Activated T-helper 17 cell treated with anti-CD3 and anti-CD28 coated beads, Interleukin-2, amount 50 U/mL, for 72 hours (primary cell): ENCODE measurements around the gene HORMAD2. TPM values are rescaled to one million over a fixed set of nuclear protein-coding genes. Genes with fewer than 3 reads are reported as not detected.

Experiments
- ATAC-seq: fragments of 150-1000 bp; cut with Tn5 transposase; replicated peaks from 2 replicates; pipeline ENCODE4 v1.10.0; 2021; ENCODE audit warnings: mild to moderate bottlenecking, moderate library complexity
- H3K27ac Mint-ChIP-seq: one replicate; pipeline ENCODE4 v1.8.0; 2022; ENCODE audit warnings: mixed read lengths
- H3K27me3 Mint-ChIP-seq: one replicate; pipeline ENCODE4 v1.8.0; 2022; ENCODE audit warnings: mixed read lengths
- H3K36me3 Mint-ChIP-seq: one replicate; pipeline ENCODE4 v1.8.0; 2022; ENCODE audit warnings: low read depth, mild to moderate bottlenecking, mixed read lengths
- H3K4me1 Mint-ChIP-seq: one replicate; pipeline ENCODE4 v1.8.0; 2022; ENCODE audit warnings: mixed read lengths
- H3K4me3 Mint-ChIP-seq: one replicate; pipeline ENCODE4 v1.8.0; 2022; ENCODE audit warnings: mild to moderate bottlenecking, mixed read lengths
- H3K9me3 Mint-ChIP-seq: one replicate; pipeline ENCODE4 v1.8.0; 2022; ENCODE audit warnings: mixed read lengths
- total RNA-seq, 2 donors: library from RNA; stranded (reverse); gene quantifications; one replicate each; pipeline ENCODE4 v1.2.3, GENCODE V29; 2022

The HORMAD2 gene
- total RNA-seq, 2 donors from 2014 or later: 0.37 TPM; not detected in 1

GRCh38 chr22:30105483-30105882 is 25.2 kb downstream of the HORMAD2 start:
- ATAC-seq: no peak
- Mint-ChIP-seq H3K27me3 (no peaks in the 10 kb centered on the region), H3K4me3 (peak overlapping the region; percentile 51), H3K36me3 (no peaks in the 10 kb centered on the region), H3K27ac (peak overlapping the region; percentile 77), H3K4me1 (peaks cover 21% of the 10 kb centered on the region), H3K9me3 (no peaks in the 10 kb centered on the region)

- Mint-ChIP-seq H3K36me3 (no peaks in the 10 kb centered on the region), H3K27ac (no peak overlapping the region), H3K4me1 (peaks cover 7% of the 10 kb centered on the region), H3K9me3 (no peaks in the 10 kb centered on the region), H3K4me3 (no peak overlapping the region), H3K27me3 (no peaks in the 10 kb centered on the region)
- no peak for ATAC-seq
These were observed 33.2 kb downstream of the HORMAD2 start for GRCh38 chr22:30113494-30113893.

DNA sequence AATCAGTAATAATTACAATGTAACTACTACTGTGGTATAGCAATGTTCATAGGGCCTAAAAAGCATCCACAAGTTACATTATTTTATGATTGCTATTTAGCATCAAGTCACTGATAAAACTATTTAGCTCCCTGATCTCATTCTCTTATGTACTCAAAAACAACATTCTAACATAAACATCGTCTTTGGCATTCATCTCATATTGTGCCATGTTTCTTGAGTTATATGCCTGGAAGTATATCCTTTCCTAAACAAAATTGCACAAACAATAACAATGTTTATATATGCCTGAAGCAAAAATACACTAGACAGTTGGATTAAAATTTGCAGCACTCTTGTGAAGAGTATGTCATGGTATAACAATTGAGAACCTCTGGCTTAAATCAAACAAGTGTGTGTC is 34.1 kb downstream of the HORMAD2 start:
- Mint-ChIP-seq H3K27ac (no peak overlapping the region), H3K36me3 (no peaks in the 10 kb centered on the region)

DNA sequence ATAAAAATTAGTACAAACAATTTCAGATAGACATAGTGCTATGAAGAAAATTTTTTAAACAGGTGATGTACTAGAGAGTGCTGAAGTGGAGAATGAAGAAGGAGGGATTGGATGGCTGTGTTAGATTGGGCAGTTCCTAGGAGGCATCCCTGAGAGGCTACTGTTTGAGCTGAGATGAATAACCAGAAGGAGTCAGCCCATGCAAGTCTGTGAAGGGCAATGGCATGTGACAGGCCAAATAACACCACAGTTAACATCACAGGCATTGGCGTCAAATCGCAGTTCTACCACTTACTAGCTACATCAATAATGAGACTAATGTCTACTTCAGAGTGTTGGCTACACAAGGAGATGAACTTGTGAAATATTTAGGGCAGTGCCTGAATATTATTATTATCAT is 35.4 kb downstream of the HORMAD2 start:
- no peak for ATAC-seq
- Mint-ChIP-seq H3K4me3 (no peak overlapping the region), H3K27ac (no peak overlapping the region), H3K9me3 (no peaks in the 10 kb centered on the region), H3K4me1 (peaks cover 3% of the 10 kb centered on the region), H3K27me3 (no peaks in the 10 kb centered on the region), H3K36me3 (no peaks in the 10 kb centered on the region)

More for the DNA sequence above, 34.1 kb downstream of the HORMAD2 start:
- no peak for ATAC-seq
- Mint-ChIP-seq H3K4me1 (peaks cover 3% of the 10 kb centered on the region), H3K27me3 (no peaks in the 10 kb centered on the region), H3K4me3 (no peak overlapping the region), H3K9me3 (no peaks in the 10 kb centered on the region)

DNA sequence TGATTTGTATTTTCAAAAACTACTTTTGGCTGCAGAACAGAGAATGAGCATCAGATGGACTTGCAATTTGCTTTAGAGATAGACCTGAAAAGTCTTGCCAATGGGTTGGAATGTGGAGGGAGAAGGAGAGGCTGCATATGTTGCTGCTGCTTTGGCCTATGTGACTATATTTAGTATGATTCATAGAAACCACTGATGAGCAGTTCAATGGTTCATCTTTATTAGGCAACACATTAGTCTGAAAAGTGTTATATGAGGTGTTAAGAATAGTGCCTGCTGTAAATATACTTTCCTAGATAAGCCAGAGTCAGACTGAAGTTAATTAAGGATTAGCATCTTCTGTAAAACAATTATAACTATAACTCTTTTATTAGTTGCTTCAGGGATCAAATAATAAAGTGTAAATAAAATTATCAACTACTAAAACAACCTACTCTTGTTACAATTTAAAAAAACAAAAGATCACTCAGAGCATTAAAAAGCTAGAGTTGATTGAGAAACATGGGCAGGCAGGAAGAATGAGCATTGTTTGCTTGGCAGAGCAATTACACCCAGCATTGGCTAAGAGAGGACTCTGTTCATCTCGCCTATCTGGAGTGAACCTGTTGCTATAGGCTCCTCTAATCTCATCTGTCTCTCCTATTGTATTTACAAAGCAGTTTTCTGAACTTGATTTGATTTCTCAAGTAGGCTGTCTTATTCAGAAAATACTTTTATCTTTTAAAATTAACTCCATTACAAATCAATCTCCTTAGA is 36.3 kb downstream of the HORMAD2 start:
- H3K27ac Mint-ChIP-seq: no peak overlapping the region
- H3K4me3 Mint-ChIP-seq: no peak overlapping the region
- no peaks in the 10 kb centered on the region for H3K36me3 Mint-ChIP-seq
- peaks cover 3% of the 10 kb centered on the region for H3K4me1 Mint-ChIP-seq
- ATAC-seq: peak; percentile 80
- H3K9me3 Mint-ChIP-seq: no peaks in the 10 kb centered on the region
- H3K27me3 Mint-ChIP-seq: no peaks in the 10 kb centered on the region

- no peak overlapping the region for H3K4me3 Mint-ChIP-seq
- no peak for ATAC-seq
- H3K27me3 Mint-ChIP-seq: no peaks in the 10 kb centered on the region
- no peaks in the 10 kb centered on the region for H3K9me3 Mint-ChIP-seq
- H3K36me3 Mint-ChIP-seq: no peaks in the 10 kb centered on the region
- peaks cover 3% of the 10 kb centered on the region for H3K4me1 Mint-ChIP-seq
- H3K27ac Mint-ChIP-seq: no peak overlapping the region
These were observed 37.0 kb downstream of the HORMAD2 start for GRCh38 chr22:30117256-30117655.

- no peaks in the 10 kb centered on the region for H3K9me3 Mint-ChIP-seq
- H3K27ac Mint-ChIP-seq: no peak overlapping the region
- H3K4me3 Mint-ChIP-seq: no peak overlapping the region
- H3K36me3 Mint-ChIP-seq: no peaks in the 10 kb centered on the region
- no peaks in the 10 kb centered on the region for H3K27me3 Mint-ChIP-seq
- peaks cover 3% of the 10 kb centered on the region for H3K4me1 Mint-ChIP-seq
- no peak for ATAC-seq
These were observed 38.0 kb downstream of the HORMAD2 start for GRCh38 chr22:30118291-30118690.

DNA sequence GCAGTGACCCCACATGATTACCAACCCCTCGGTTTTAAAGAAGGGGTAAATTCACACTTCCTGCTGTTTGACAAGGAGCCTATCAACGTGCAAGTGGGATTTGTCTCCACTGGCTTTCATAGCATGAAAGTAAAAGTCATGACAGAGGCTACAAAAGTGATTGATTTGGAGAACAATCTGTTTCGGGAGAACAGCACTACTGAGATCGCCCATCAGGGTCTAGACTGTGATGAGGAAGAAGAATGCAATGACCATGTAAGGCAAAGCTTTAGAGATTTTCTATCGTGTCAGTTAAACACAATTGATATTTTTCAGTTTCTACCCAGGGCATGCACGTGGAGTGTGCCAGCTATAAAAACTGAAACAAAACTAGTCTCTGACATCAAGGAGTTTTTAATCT is 41.7 kb downstream of the HORMAD2 start:
- Mint-ChIP-seq H3K27ac (no peak overlapping the region), H3K27me3 (no peaks in the 10 kb centered on the region), H3K4me1 (no peaks in the 10 kb centered on the region), H3K4me3 (peak overlapping the region; percentile 48), H3K36me3 (no peaks in the 10 kb centered on the region), H3K9me3 (no peaks in the 10 kb centered on the region)
- ATAC-seq: peak; percentile 92

- Mint-ChIP-seq H3K4me3 (no peak overlapping the region), H3K27me3 (no peaks in the 10 kb centered on the region), H3K36me3 (no peaks in the 10 kb centered on the region), H3K4me1 (no peaks in the 10 kb centered on the region), H3K27ac (no peak overlapping the region), H3K9me3 (no peaks in the 10 kb centered on the region)
- no peak for ATAC-seq
These were observed 43.2 kb downstream of the HORMAD2 start for GRCh38 chr22:30123463-30123862.

DNA sequence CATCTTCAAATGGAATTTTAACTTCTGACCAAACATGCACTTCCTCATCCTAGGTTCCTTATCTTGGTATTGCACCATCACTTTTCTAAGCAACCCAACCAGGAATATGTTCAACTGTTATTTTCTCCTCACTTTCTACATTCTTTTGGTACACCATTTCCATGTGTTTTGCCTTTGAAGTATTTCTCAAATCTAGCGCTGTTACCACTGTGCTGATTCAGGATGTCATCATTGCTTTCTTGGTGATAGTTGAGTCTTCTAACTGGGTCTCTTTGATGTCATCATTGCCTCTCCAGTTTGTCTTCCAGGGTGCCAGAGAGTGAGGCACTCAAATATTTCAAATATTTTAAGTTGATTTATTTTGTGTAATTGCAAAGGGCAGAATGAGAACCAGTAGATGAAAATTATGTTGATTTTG is 47.5 kb downstream of the HORMAD2 start:
- no peaks in the 10 kb centered on the region for H3K9me3 Mint-ChIP-seq
- H3K36me3 Mint-ChIP-seq: no peaks in the 10 kb centered on the region
- H3K4me1 Mint-ChIP-seq: no peaks in the 10 kb centered on the region
- H3K27me3 Mint-ChIP-seq: no peaks in the 10 kb centered on the region
- no peak overlapping the region for H3K27ac Mint-ChIP-seq
- no peak overlapping the region for H3K4me3 Mint-ChIP-seq
- ATAC-seq: no peak

GRCh38 chr22:30128511-30128910 is 48.2 kb downstream of the HORMAD2 start:
- no peak for ATAC-seq
- H3K4me3 Mint-ChIP-seq: no peak overlapping the region
- H3K9me3 Mint-ChIP-seq: no peaks in the 10 kb centered on the region
- no peak overlapping the region for H3K27ac Mint-ChIP-seq
- H3K4me1 Mint-ChIP-seq: no peaks in the 10 kb centered on the region
- no peaks in the 10 kb centered on the region for H3K27me3 Mint-ChIP-seq
- H3K36me3 Mint-ChIP-seq: no peaks in the 10 kb centered on the region

GRCh38 chr22:30129636-30130035 is 49.4 kb downstream of the HORMAD2 start:
- no peaks in the 10 kb centered on the region for H3K4me1 Mint-ChIP-seq

DNA sequence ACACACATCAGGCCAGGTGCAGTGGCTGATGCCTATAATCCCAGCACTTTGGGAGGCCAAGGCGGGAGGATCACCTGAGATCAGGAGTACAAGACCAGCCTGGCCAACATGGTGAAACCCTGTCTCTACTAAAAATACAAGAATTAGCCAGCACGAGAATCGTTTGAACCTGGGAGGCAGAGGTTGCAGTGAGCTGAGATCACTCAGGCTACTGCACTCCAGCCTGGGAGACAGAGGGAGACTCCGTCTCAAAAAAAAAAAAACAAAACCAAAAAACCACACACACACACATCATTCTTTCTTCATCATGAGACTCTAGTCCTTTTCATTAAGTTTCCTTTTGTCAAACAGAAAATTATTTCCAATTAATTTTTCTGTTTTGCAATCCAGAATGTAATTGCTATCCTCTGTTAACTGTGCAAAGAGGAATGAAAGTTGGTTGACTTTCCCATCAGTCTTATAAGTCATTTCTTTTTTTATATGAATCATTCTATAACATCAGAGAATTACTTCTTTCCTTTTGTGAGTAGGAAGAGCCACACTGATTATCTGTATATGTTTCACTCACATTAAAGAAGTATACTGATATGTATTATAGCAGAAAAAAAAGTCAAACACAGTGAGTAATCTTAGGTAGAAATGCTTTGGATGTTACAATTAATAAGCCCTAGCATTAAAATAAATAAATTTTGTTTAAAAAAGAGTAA is 52.2 kb downstream of the HORMAD2 start:
- H3K27ac Mint-ChIP-seq: no peak overlapping the region
- H3K4me1 Mint-ChIP-seq: no peaks in the 10 kb centered on the region
- no peaks in the 10 kb centered on the region for H3K36me3 Mint-ChIP-seq
- H3K27me3 Mint-ChIP-seq: no peaks in the 10 kb centered on the region
- H3K9me3 Mint-ChIP-seq: no peaks in the 10 kb centered on the region
- ATAC-seq: peak; percentile 60
- no peak overlapping the region for H3K4me3 Mint-ChIP-seq

More at GRCh38 chr22:30129636-30130035, 49.4 kb downstream of the HORMAD2 start:
- Mint-ChIP-seq H3K9me3 (no peaks in the 10 kb centered on the region), H3K27ac (no peak overlapping the region), H3K27me3 (no peaks in the 10 kb centered on the region), H3K4me3 (no peak overlapping the region), H3K36me3 (no peaks in the 10 kb centered on the region)
- ATAC-seq: no peak

- Mint-ChIP-seq H3K4me3 (no peak overlapping the region), H3K4me1 (no peaks in the 10 kb centered on the region), H3K27me3 (no peaks in the 10 kb centered on the region), H3K9me3 (peaks cover 6% of the 10 kb centered on the region), H3K27ac (no peak overlapping the region), H3K36me3 (no peaks in the 10 kb centered on the region)
- no peak for ATAC-seq
These were observed 60.1 kb downstream of the HORMAD2 start for GRCh38 chr22:30140414-30140813.

- no peak overlapping the region for H3K4me3 Mint-ChIP-seq
These were observed 63.0 kb downstream of the HORMAD2 start for GRCh38 chr22:30143265-30143664.

More at GRCh38 chr22:30143265-30143664, 63.0 kb downstream of the HORMAD2 start:
- peaks cover 6% of the 10 kb centered on the region for H3K9me3 Mint-ChIP-seq
- no peaks in the 10 kb centered on the region for H3K27me3 Mint-ChIP-seq
- no peak overlapping the region for H3K27ac Mint-ChIP-seq
- no peaks in the 10 kb centered on the region for H3K36me3 Mint-ChIP-seq
- H3K4me1 Mint-ChIP-seq: no peaks in the 10 kb centered on the region
- no peak for ATAC-seq
